ENCODE results near the gene PKN3. TPM values are rescaled to one million over a fixed set of nuclear protein-coding genes. Genes with fewer than 3 reads are reported as not detected.

PKN3 gene
- total RNA-seq, 2 donors from 2014 or later, result 4.2 to 5.4 TPM

Other genes with a start within 250 kb of the PKN3 start
- gene ODF2, start 246.5 kb upstream of the PKN3 start, total RNA-seq, result 10 to 100 TPM; 13.8 to 16.5 TPM
- gene GLE1, start 197.8 kb upstream of the PKN3 start, total RNA-seq, result 10 to 100 TPM; 26.6 to 34.5 TPM
- 100 to 1,000 TPM; 248 to 277 TPM for gene SPTAN1, start 149.9 kb upstream of the PKN3 start, total RNA-seq
- gene DYNC2I2, start 45.7 kb upstream of the PKN3 start, total RNA-seq, result 10 to 100 TPM; 34.8 to 51.5 TPM
- 100 to 1,000 TPM; 153 to 193 TPM for gene SET, start 13.3 kb upstream of the PKN3 start, total RNA-seq
- 10 to 100 TPM; 76.2 to 82.5 TPM for gene ZDHHC12, start 21.6 kb downstream of the PKN3 start, total RNA-seq
- 10 to 100 TPM; 53.0 to 62.0 TPM for gene ZER1, start 69.4 kb downstream of the PKN3 start, total RNA-seq
- 10 to 100 TPM; 21.9 to 24.4 TPM for gene TBC1D13, start 84.8 kb downstream of the PKN3 start, total RNA-seq
- gene ENDOG, start 116.0 kb downstream of the PKN3 start, total RNA-seq, result 10 to 100 TPM; 46.5 to 63.0 TPM
- 10 to 100 TPM; 32.3 to 33.3 TPM for gene SPOUT1, start 127.3 kb downstream of the PKN3 start, total RNA-seq
- 1 to 10 TPM; 2.1 TPM for gene KYAT1, start 179.4 kb downstream of the PKN3 start, total RNA-seq
- gene LRRC8A, start 179.6 kb downstream of the PKN3 start, total RNA-seq, result 10 to 100 TPM; 21.8 to 38.3 TPM
- 1 to 10 TPM; 1.5 to 7.1 TPM for gene PHYHD1, start 218.5 kb downstream of the PKN3 start, total RNA-seq
- gene DOLK, start 245.1 kb downstream of the PKN3 start, total RNA-seq, result 10 to 100 TPM; 12.1 to 12.8 TPM
- gene NUP188, start 245.2 kb downstream of the PKN3 start, total RNA-seq, result 10 to 100 TPM; 19.6 to 23.6 TPM

Data from left colon (tissue), 2 donors.